K562 (cell line): ENCODE results near the gene ENO2. TPM values are rescaled to one million over a fixed set of nuclear protein-coding genes. Genes with fewer than 3 reads are reported as not detected.

Experiments used
- ATF2 ChIP-seq: sonication (generic); formaldehyde crosslinking; IDR thresholded peaks from 2 replicates; pipeline ENCODE4 v1.8.1; 2022; ENCODE audit warnings: missing genetic modification reagents
- ATF7 ChIP-seq: fragments of 450-650 bp; IDR thresholded peaks from 2 replicates; pipeline ENCODE4 v1.7.1; 2014; ENCODE audit warnings: mild to moderate bottlenecking, moderate library complexity
- CSDE1 ChIP-seq, 2 experiments: fragments of 450-650 bp; IDR thresholded peaks; 2 replicates each; pipeline ENCODE4 v1.6.1; 2016; ENCODE audit warnings: mild to moderate bottlenecking in 1 of 2
- CTCFL ChIP-seq: IDR thresholded peaks from 2 replicates; pipeline ENCODE4 v1.6.1; 2011; ENCODE audit warnings: borderline replicate concordance, low read depth, mild to moderate bottlenecking, moderate library complexity, low read length; ENCODE audit not compliant: insufficient read depth, poor library complexity, severe bottlenecking
- FOXP1 ChIP-seq: sonication (generic); formaldehyde crosslinking; IDR thresholded peaks from 2 replicates; pipeline ENCODE4 v1.8.0; 2022; ENCODE audit warnings: mild to moderate bottlenecking, missing genetic modification reagents
- FUS ChIP-seq: fragments of 200-400 bp; formaldehyde crosslinking; optimal IDR thresholded peaks from 2 replicates; pipeline ENCODE3; 2017; ENCODE audit warnings: low read depth, low read length
- GTF2B ChIP-seq: IDR thresholded peaks from 2 replicates; pipeline ENCODE4 v1.6.1; 2011; ENCODE audit not compliant: insufficient read length; ENCODE audit errors: extremely low read depth
- HNRNPK ChIP-seq: fragments of 200-400 bp; formaldehyde crosslinking; IDR thresholded peaks from one replicate; pipeline ENCODE4 v1.6.1; 2018; ENCODE audit warnings: mild to moderate bottlenecking, low read depth, low read length; ENCODE audit not compliant: poor library complexity, severe bottlenecking
- MTA1 ChIP-seq: fragments of 450-650 bp; IDR thresholded peaks from 2 replicates; pipeline ENCODE4 v1.6.1; 2017; ENCODE audit warnings: borderline replicate concordance
- MXI1 ChIP-seq: IDR thresholded peaks from 2 replicates; pipeline ENCODE4 v1.6.1; 2011; ENCODE audit warnings: low read depth, mild to moderate bottlenecking, improper control_type of control experiment, low read length
- NCOR1 ChIP-seq: fragments of 450-650 bp; IDR thresholded peaks from 2 replicates; pipeline ENCODE4 v1.6.1; 2016; ENCODE audit warnings: mild to moderate bottlenecking, moderate library complexity
- POLR2AphosphoS2 ChIP-seq: IDR thresholded peaks from 2 replicates; pipeline ENCODE4 v1.6.1; 2012; ENCODE audit warnings: low read length, improper control_type of control experiment
- POLR2G ChIP-seq: fragments of 200-400 bp; formaldehyde crosslinking; IDR thresholded peaks from 2 replicates; pipeline ENCODE4 v1.6.1; 2017; ENCODE audit warnings: low read depth, mild to moderate bottlenecking, antibody characterized with exemption, low read length, moderate library complexity
- RAD21 ChIP-seq, 2 experiments: fragments of 250-450 bp in 1 of 2; fragments of 450-650 bp in 1 of 2; sonication (Bioruptor Pico) in 1 of 2; formaldehyde crosslinking in 1 of 2; IDR thresholded peaks in 1 of 2; conservative IDR thresholded peaks in 1 of 2; 2 replicates each; pipeline versions ENCODE4 v1.4.0 to v1.8.0; 2020 to 2022; ENCODE audit warnings: mild to moderate bottlenecking in 2 of 2, moderate library complexity in 1 of 2
- SMAD2 ChIP-seq: fragments of 150-350 bp; IDR thresholded peaks from 2 replicates; pipeline ENCODE4 v1.6.1; 2014; ENCODE audit warnings: low read depth, mild to moderate bottlenecking, low read length
- TBL1XR1 ChIP-seq, 2 experiments: IDR thresholded peaks; 2 replicates each; pipeline ENCODE4 v1.6.1; 2012; ENCODE audit warnings: improper control_type of control experiment in 2 of 2, low read length in 2 of 2, mild to moderate bottlenecking in 1 of 2
- THAP12 ChIP-seq: fragments of 250-450 bp; sonication (Bioruptor Pico); IDR thresholded peaks from 2 replicates; pipeline ENCODE4 v1.9.0; 2021; ENCODE audit warnings: mild to moderate bottlenecking, inconsistent platforms
- ZNF75A ChIP-seq: fragments of 450-650 bp; formaldehyde crosslinking; IDR thresholded peaks from 2 replicates; pipeline ENCODE4 v1.4.0; 2020; ENCODE audit warnings: mild to moderate bottlenecking
- polyA plus RNA-seq, 8 experiments: library from polyadenylated mRNA; depleted of rRNA in 4 of 8; stranded (reverse) in 5 of 8; unstranded in 3 of 8; fragments of >200 nt; fragmentation: Nextera tagmentation in 2 of 8; fragmentation: Illumina TruSeq in 1 of 8; extraction: Ambion mirVana in 2 of 8; extraction: Trizol in 1 of 8; gene quantifications; 2 replicates each; pipeline versions ENCODE4 v1.2.1 to v1.2.3, GENCODE V29; 2011 to 2014; ENCODE audit warnings: inconsistent platforms in 1 of 8, missing spikeins in 1 of 8
- total RNA-seq, 7 experiments: library from RNA; depleted of rRNA in 6 of 7; stranded (reverse); fragments of >200 nt in 6 of 7; fragmentation: Illumina TruSeq in 2 of 7; extraction: Trizol in 2 of 7; gene quantifications; 2 replicates each; pipeline versions ENCODE4 v1.2.1 to v1.2.3, GENCODE V29; 2011 to 2021; ENCODE audit warnings: low replicate concordance in 1 of 7

The ENO2 gene
- total and polyA plus RNA-seq, 9 of the 15 experiments (the other 6 are each of a cell fraction or from before 2014, with no cell fraction given): 10.9 to 43.3 (median 21.0) TPM

- TF ChIP-seq SMAD2: no peak
- TF ChIP-seq ZNF75A (CRISPR knock-in tag): no peak
- TF ChIP-seq TBL1XR1 (IDR thresholded peaks at IDR 0.05; ENCODE audit: low read length in 2 of 2): peak in 1 of 2 experiments; percentile 60; a peak in 1 of 4 replicates
- peak; percentile 43; the same call in 1 of the 2 replicates for TF ChIP-seq FOXP1
- peak; percentile 76 for TF ChIP-seq ATF7
- peak; percentile 94 for TF ChIP-seq CTCFL
- peak; percentile 27 to 55 for TF ChIP-seq RAD21 (CRISPR knock-in tag; conservative IDR thresholded peaks at IDR 0.05 in 1 of 2, IDR thresholded peaks at IDR 0.05 in 1 of 2)
- no peak; the same call in 1 of the 2 replicates for TF ChIP-seq NCOR1
- peak; percentile 97 for TF ChIP-seq POLR2AphosphoS2
- peak; percentile 49 for TF ChIP-seq FUS
- peak; percentile 82; the same call in 1 of the 2 replicates for TF ChIP-seq THAP12
- no peak for TF ChIP-seq HNRNPK
- peak; percentile 96 for TF ChIP-seq MTA1
- TF ChIP-seq ATF2 (CRISPR knock-in tag): no peak
- no peak for TF ChIP-seq GTF2B
- peak; percentile 87 for TF ChIP-seq POLR2G
- TF ChIP-seq MXI1: no peak; the same call in 1 of the 2 replicates
- peak in 1 of 2 experiments; percentile 51; a peak in 1 of 4 replicates for TF ChIP-seq CSDE1 (IDR thresholded peaks at IDR 0.05)
Measured at GRCh38 chr12:6937481-6938352, 23.3 kb downstream of the ENO2 start (continued).
